ENCODE results near the gene SPRYD4.

SPRYD4 gene

DNA sequence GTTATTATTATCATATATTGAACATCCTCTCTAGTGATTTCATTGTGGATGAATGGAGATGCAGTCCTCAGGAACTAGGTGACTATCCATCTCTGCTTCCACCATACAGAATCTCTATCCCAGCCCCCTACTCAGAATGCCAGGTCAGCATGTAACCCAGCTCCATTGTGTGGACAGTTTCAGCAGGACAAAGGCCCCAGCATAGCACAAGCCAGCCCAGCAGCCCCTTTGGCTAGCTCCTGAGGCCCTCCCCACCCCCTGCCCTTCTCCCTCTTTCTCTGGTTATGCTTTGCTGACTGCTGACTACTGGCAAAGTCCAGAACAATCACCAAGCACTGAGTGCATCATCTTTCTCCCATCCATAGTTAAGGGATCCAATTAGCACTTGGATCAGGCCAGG is 5.8 kb upstream of the SPRYD4 start:
- Histone ChIP-seq H2BK12ac (ENCODE audit: low read length) (no peak overlapping the region), H3K23ac (ENCODE audit: low read depth, low read length, poor library complexity) (no peak overlapping the region), H2BK15ac (ENCODE audit: low read length) (no peak overlapping the region), H2BK5ac (ENCODE audit: low read length) (no peak overlapping the region), H3K18ac (ENCODE audit: low read length) (no peak overlapping the region), H4K91ac (ENCODE audit: low read depth, low read length, poor library complexity) (no peak overlapping the region), H3K4me2 (ENCODE audit: insufficient read depth, low read length, poor library complexity, severe bottlenecking) (peak overlapping the region; percentile 32), H3K4me3 (ENCODE audit: low read length in 2 of 2) (no peak overlapping the region), H3K27me3 (ENCODE audit: control insufficient read depth in 3 of 3, insufficient read depth in 3 of 3, low read depth in 1 of 3, low read length in 3 of 3) (no peaks in the 10 kb centered on the region), H2AK5ac (ENCODE audit: low read depth, low read length) (no peak overlapping the region), H2BK120ac (ENCODE audit: low read depth, low read length) (no peak overlapping the region), H3K27ac (replicated peaks; ENCODE audit: low read length) (peak overlapping the region; percentile 91), H3K4ac (ENCODE audit: low read length) (no peak overlapping the region), H2AFZ (ENCODE audit: low read length) (peak overlapping the region; percentile 17), H3K4me1 (ENCODE audit: control insufficient read depth in 2 of 2, insufficient read depth in 1 of 2, low read depth in 1 of 2, low read length in 2 of 2) (peaks cover 11 to 15% of the 10 kb centered on the region in 2 donors), H3K9ac (ENCODE audit: low read depth, low read length, poor library complexity) (no peak overlapping the region), H3K14ac (ENCODE audit: low read length) (no peak overlapping the region), H3K79me1 (ENCODE audit: low read depth, low read length) (no peaks in the 10 kb centered on the region), H3K36me3 (replicated peaks in 1 of 2; ENCODE audit: control insufficient read depth in 2 of 2, insufficient read depth in 2 of 2, low read length in 2 of 2) (no peaks in the 10 kb centered on the region), H4K8ac (ENCODE audit: low read depth, low read length) (no peak overlapping the region), H3K9me3 (replicated peaks in 1 of 2; ENCODE audit: control insufficient read depth in 2 of 2, insufficient read depth in 1 of 2, low read depth in 1 of 2, low read length in 2 of 2) (no peaks in the 10 kb centered on the region)
- DNase-seq (ENCODE audit: low spot score), result peak; percentile 60

DNA sequence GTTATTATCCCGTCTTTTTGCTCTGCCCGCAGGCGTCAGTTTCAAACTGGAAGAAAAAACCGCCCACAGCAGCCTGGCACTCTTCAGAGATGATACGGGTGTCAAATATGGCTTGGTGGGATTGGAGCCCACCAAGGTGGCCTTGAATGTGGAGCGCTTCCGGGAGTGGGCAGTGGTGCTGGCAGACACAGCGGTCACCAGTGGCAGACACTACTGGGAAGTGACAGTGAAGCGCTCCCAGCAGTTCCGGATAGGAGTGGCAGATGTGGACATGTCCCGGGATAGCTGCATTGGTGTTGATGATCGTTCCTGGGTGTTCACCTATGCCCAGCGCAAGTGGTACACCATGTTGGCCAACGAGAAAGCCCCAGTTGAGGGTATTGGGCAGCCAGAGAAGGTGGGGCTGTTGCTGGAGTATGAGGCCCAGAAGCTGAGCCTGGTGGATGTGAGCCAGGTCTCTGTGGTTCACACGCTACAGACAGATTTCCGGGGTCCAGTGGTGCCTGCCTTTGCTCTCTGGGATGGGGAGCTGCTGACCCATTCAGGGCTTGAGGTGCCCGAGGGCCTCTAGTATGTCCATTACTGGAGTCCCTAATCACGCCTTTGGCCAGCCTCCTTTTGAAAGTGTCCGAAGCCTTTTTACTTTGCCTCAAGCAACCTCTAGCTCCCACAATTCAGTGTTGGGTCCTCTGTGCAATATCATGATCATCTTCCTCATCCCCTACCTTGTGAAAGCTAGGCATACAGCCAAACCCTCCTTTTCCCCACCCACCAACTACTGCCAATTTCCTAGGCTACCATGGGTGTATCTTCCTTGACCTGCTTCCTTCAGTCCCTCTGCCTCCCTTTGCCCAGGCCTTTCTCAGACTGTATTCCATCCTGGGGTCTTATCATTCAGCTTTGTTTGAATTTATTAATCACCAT is 891 bp downstream of the SPRYD4 start:
- peak overlapping the region; percentile 88 for H2AFZ ChIP-seq (ENCODE audit: low read length)
- H3K18ac ChIP-seq (ENCODE audit: low read length), result peak overlapping the region; percentile 13
- H3K4me1 ChIP-seq (ENCODE audit: control insufficient read depth in 2 of 2, insufficient read depth in 1 of 2, low read depth in 1 of 2, low read length in 2 of 2), result peaks cover 7 to 9% of the 10 kb centered on the region in 2 donors
- peak overlapping the region; percentile 26 for H4K8ac ChIP-seq (ENCODE audit: low read depth, low read length)
- no peak overlapping the region for H2BK15ac ChIP-seq (ENCODE audit: low read length)
- no peak overlapping the region for H3K27ac ChIP-seq (replicated peaks; ENCODE audit: low read length)
- peak overlapping the region; percentile 14 for H2BK12ac ChIP-seq (ENCODE audit: low read length)
- H3K4ac ChIP-seq (ENCODE audit: low read length), result no peak overlapping the region
- H3K79me1 ChIP-seq (ENCODE audit: low read depth, low read length), result no peaks in the 10 kb centered on the region
- no peak overlapping the region for H2BK120ac ChIP-seq (ENCODE audit: low read depth, low read length)
- no peak overlapping the region for H3K14ac ChIP-seq (ENCODE audit: low read length)
- no peak for DNase-seq (ENCODE audit: low spot score)
- H3K23ac ChIP-seq (ENCODE audit: low read depth, low read length, poor library complexity), result peak overlapping the region; percentile 22
- H2BK5ac ChIP-seq (ENCODE audit: low read length), result no peak overlapping the region
- H3K9ac ChIP-seq (ENCODE audit: low read depth, low read length, poor library complexity), result peak overlapping the region; percentile 45
- H3K9me3 ChIP-seq (replicated peaks in 1 of 2; ENCODE audit: control insufficient read depth in 2 of 2, insufficient read depth in 1 of 2, low read depth in 1 of 2, low read length in 2 of 2), result no peaks in the 10 kb centered on the region
- no peaks in the 10 kb centered on the region for H3K27me3 ChIP-seq (ENCODE audit: control insufficient read depth in 3 of 3, insufficient read depth in 3 of 3, low read depth in 1 of 3, low read length in 3 of 3)
- peak overlapping the region; percentile 59 for H3K4me2 ChIP-seq (ENCODE audit: insufficient read depth, low read length, poor library complexity, severe bottlenecking)
- H2AK5ac ChIP-seq (ENCODE audit: low read depth, low read length), result peak overlapping the region; percentile 67
- WGBS, 2 donors (ENCODE audit: extremely low coverage in 2 of 2, insufficient read length in 2 of 2, insufficient replicate concordance in 1 of 2), result no CpG with 5 or more reads among the region's 19 CpGs
- H3K4me3 ChIP-seq (ENCODE audit: low read length in 2 of 2), result peak overlapping the region; percentile 69 to 85
- H3K36me3 ChIP-seq (replicated peaks in 1 of 2; ENCODE audit: control insufficient read depth in 2 of 2, insufficient read depth in 2 of 2, low read length in 2 of 2), result peaks cover 6 to 45% of the 10 kb centered on the region in 2 donors
- no peak overlapping the region for H4K91ac ChIP-seq (ENCODE audit: low read depth, low read length, poor library complexity)

DNA sequence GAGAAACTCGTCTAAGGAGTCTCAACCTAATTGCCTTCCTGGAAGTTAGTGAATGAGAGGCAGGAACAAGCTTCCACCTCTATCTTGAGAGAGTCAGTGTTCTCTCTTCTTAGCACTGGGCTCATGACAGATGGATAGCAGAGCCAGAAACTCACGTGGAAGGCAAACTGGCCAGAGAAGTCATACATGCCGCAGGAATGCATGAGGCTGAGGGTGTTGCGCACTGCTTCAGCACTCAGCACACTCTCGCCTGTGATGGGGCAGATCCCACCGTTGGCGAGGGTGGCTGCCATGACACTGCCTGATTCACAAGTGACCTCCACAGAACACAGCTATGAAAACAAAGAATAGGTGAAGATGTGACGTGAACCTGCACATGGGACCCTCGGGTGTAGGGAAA is 6.0 kb downstream of the SPRYD4 start:
- no peak overlapping the region for H3K4me2 ChIP-seq (ENCODE audit: insufficient read depth, low read length, poor library complexity, severe bottlenecking)
- H2AK5ac ChIP-seq (ENCODE audit: low read depth, low read length), result no peak overlapping the region
- H3K36me3 ChIP-seq (replicated peaks in 1 of 2; ENCODE audit: control insufficient read depth in 2 of 2, insufficient read depth in 2 of 2, low read length in 2 of 2), result peaks cover 6 to 51% of the 10 kb centered on the region in 2 donors
- no peak overlapping the region for H2BK15ac ChIP-seq (ENCODE audit: low read length)
- no peak overlapping the region for H3K27ac ChIP-seq (replicated peaks; ENCODE audit: low read length)
- H2BK120ac ChIP-seq (ENCODE audit: low read depth, low read length), result no peak overlapping the region
- no peak overlapping the region for H4K8ac ChIP-seq (ENCODE audit: low read depth, low read length)
- no peak overlapping the region for H3K14ac ChIP-seq (ENCODE audit: low read length)
- H3K18ac ChIP-seq (ENCODE audit: low read length), result no peak overlapping the region
- no peak overlapping the region for H2AFZ ChIP-seq (ENCODE audit: low read length)
- H2BK5ac ChIP-seq (ENCODE audit: low read length), result no peak overlapping the region
- no peak for DNase-seq (ENCODE audit: low spot score)
- H3K23ac ChIP-seq (ENCODE audit: low read depth, low read length, poor library complexity), result no peak overlapping the region
- H3K4ac ChIP-seq (ENCODE audit: low read length), result no peak overlapping the region
- peak overlapping the region in 1 of 2 donors; percentile 11 for H3K4me3 ChIP-seq (ENCODE audit: low read length in 2 of 2)
- H3K27me3 ChIP-seq (ENCODE audit: control insufficient read depth in 3 of 3, insufficient read depth in 3 of 3, low read depth in 1 of 3, low read length in 3 of 3), result no peaks in the 10 kb centered on the region
- H3K9ac ChIP-seq (ENCODE audit: low read depth, low read length, poor library complexity), result no peak overlapping the region
- no CpG with 5 or more reads among the region's 9 CpGs for WGBS, 2 donors (ENCODE audit: extremely low coverage in 2 of 2, insufficient read length in 2 of 2, insufficient replicate concordance in 1 of 2)
- peaks cover 3 to 5% of the 10 kb centered on the region in 2 donors for H3K4me1 ChIP-seq (ENCODE audit: control insufficient read depth in 2 of 2, insufficient read depth in 1 of 2, low read depth in 1 of 2, low read length in 2 of 2)
- H2BK12ac ChIP-seq (ENCODE audit: low read length), result no peak overlapping the region
- H4K91ac ChIP-seq (ENCODE audit: low read depth, low read length, poor library complexity), result no peak overlapping the region
- peaks cover 0 to 4% of the 10 kb centered on the region in 2 donors for H3K9me3 ChIP-seq (replicated peaks in 1 of 2; ENCODE audit: control insufficient read depth in 2 of 2, insufficient read depth in 1 of 2, low read depth in 1 of 2, low read length in 2 of 2)
- no peaks in the 10 kb centered on the region for H3K79me1 ChIP-seq (ENCODE audit: low read depth, low read length)

DNA sequence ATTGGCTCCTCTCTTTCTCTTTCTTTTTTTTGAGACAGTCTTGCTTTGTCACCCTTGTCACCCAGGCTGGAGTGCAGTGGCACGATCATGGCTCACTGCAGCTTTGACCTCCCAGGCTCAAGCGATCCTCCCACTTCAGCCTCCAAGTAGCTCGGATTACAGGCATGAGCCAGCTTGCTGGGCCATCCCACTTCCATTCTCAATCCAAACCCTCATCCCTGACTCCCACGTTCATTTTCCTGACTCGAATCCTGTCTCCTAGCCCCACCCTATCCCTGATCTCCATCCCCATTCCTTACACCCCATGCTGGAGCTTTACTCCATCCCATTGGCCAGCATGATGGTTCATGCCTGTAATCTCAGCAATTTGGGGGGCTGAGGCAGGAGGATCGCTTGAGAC is 7.8 kb downstream of the SPRYD4 start:
- no peaks in the 10 kb centered on the region for H3K79me1 ChIP-seq (ENCODE audit: low read depth, low read length)
- no peak overlapping the region for H4K8ac ChIP-seq (ENCODE audit: low read depth, low read length)
- H3K23ac ChIP-seq (ENCODE audit: low read depth, low read length, poor library complexity), result no peak overlapping the region
- no peaks in the 10 kb centered on the region for H3K27me3 ChIP-seq (ENCODE audit: control insufficient read depth in 3 of 3, insufficient read depth in 3 of 3, low read depth in 1 of 3, low read length in 3 of 3)
- no peak overlapping the region for H3K4ac ChIP-seq (ENCODE audit: low read length)
- H2BK12ac ChIP-seq (ENCODE audit: low read length), result no peak overlapping the region
- no peak overlapping the region for H2BK5ac ChIP-seq (ENCODE audit: low read length)
- no peak overlapping the region for H3K4me2 ChIP-seq (ENCODE audit: insufficient read depth, low read length, poor library complexity, severe bottlenecking)
- H3K4me1 ChIP-seq (ENCODE audit: control insufficient read depth in 2 of 2, insufficient read depth in 1 of 2, low read depth in 1 of 2, low read length in 2 of 2), result no peaks in the 10 kb centered on the region
- no peak overlapping the region for H3K4me3 ChIP-seq (ENCODE audit: low read length in 2 of 2)
- H3K9ac ChIP-seq (ENCODE audit: low read depth, low read length, poor library complexity), result no peak overlapping the region
- no peak overlapping the region for H3K18ac ChIP-seq (ENCODE audit: low read length)
- no peak overlapping the region for H3K27ac ChIP-seq (replicated peaks; ENCODE audit: low read length)
- no peak overlapping the region for H2AFZ ChIP-seq (ENCODE audit: low read length)
- H3K9me3 ChIP-seq (replicated peaks in 1 of 2; ENCODE audit: control insufficient read depth in 2 of 2, insufficient read depth in 1 of 2, low read depth in 1 of 2, low read length in 2 of 2), result peaks cover 0 to 4% of the 10 kb centered on the region in 2 donors
- H3K36me3 ChIP-seq (replicated peaks in 1 of 2; ENCODE audit: control insufficient read depth in 2 of 2, insufficient read depth in 2 of 2, low read length in 2 of 2), result peaks cover 4 to 36% of the 10 kb centered on the region in 2 donors
- H3K14ac ChIP-seq (ENCODE audit: low read length), result no peak overlapping the region
- no peak for DNase-seq (ENCODE audit: low spot score)
- H4K91ac ChIP-seq (ENCODE audit: low read depth, low read length, poor library complexity), result no peak overlapping the region
- no peak overlapping the region for H2BK120ac ChIP-seq (ENCODE audit: low read depth, low read length)
- WGBS, 2 donors (ENCODE audit: extremely low coverage in 2 of 2, insufficient read length in 2 of 2, insufficient replicate concordance in 1 of 2), result 100% methylated on average over 1 of the region's 6 CpGs; no CpG with 5 or more reads in 1 of the 2 donors
- H2AK5ac ChIP-seq (ENCODE audit: low read depth, low read length), result no peak overlapping the region
- no peak overlapping the region for H2BK15ac ChIP-seq (ENCODE audit: low read length)
